Breast epithelium (tissue), 3 donors: ENCODE measurements around the gene HSD17B13.

Experiments
- POLR2A ChIP-seq: fragments of 450-650 bp; IDR thresholded peaks from one replicate; pipeline ENCODE4 v1.6.1; 2016; ENCODE audit warnings: antibody characterized with exemption, mild to moderate bottlenecking, moderate library complexity
- TF ChIP-seq, protein P1 (sequence below), 3 donors: fragments of 450-650 bp; IDR thresholded peaks; one replicate each; pipeline ENCODE4 v1.5.1; 2016 to 2017; ENCODE audit warnings: antibody characterized with exemption in 3 of 3, mild to moderate bottlenecking in 3 of 3, moderate library complexity in 3 of 3

DNA sequence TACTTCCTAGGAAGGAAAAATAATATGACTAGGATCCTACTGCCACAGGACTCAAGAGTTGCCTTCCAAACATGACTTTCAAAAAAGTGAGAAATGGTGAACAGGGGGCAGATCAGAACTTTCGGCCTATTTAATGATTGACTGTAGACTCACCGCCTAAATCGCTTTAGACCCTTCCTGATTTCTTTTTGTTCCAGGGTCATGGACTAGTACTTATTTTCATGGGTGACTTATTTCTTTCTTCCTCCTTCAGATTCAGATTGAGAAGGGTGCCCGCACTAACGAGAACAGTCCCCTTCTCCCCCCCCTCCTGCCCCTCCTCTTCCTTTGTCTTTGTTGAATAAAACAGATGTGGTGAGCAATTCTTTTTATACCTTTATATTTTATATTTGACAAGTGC, 54.3 kb downstream of the HSD17B13 start:
- TF ChIP-seq, protein P1, sequence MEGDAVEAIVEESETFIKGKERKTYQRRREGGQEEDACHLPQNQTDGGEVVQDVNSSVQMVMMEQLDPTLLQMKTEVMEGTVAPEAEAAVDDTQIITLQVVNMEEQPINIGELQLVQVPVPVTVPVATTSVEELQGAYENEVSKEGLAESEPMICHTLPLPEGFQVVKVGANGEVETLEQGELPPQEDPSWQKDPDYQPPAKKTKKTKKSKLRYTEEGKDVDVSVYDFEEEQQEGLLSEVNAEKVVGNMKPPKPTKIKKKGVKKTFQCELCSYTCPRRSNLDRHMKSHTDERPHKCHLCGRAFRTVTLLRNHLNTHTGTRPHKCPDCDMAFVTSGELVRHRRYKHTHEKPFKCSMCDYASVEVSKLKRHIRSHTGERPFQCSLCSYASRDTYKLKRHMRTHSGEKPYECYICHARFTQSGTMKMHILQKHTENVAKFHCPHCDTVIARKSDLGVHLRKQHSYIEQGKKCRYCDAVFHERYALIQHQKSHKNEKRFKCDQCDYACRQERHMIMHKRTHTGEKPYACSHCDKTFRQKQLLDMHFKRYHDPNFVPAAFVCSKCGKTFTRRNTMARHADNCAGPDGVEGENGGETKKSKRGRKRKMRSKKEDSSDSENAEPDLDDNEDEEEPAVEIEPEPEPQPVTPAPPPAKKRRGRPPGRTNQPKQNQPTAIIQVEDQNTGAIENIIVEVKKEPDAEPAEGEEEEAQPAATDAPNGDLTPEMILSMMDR (IDR thresholded peaks at IDR 0.05), result no peak
- TF ChIP-seq POLR2A, result no peak
